Activated naive CD8-positive, alpha-beta T cell treated with anti-CD3 and anti-CD28 coated beads, Interleukin-2, amount 50 U/mL, for 16 hours (primary cell): ENCODE results near the gene FLNB.

Experiments
- DNase-seq: peaks from one replicate; pipeline ENCODE4 v3.0.0-alpha.2; 2020; ENCODE audit warnings: low read depth, low spot score

FLNB gene

DNA sequence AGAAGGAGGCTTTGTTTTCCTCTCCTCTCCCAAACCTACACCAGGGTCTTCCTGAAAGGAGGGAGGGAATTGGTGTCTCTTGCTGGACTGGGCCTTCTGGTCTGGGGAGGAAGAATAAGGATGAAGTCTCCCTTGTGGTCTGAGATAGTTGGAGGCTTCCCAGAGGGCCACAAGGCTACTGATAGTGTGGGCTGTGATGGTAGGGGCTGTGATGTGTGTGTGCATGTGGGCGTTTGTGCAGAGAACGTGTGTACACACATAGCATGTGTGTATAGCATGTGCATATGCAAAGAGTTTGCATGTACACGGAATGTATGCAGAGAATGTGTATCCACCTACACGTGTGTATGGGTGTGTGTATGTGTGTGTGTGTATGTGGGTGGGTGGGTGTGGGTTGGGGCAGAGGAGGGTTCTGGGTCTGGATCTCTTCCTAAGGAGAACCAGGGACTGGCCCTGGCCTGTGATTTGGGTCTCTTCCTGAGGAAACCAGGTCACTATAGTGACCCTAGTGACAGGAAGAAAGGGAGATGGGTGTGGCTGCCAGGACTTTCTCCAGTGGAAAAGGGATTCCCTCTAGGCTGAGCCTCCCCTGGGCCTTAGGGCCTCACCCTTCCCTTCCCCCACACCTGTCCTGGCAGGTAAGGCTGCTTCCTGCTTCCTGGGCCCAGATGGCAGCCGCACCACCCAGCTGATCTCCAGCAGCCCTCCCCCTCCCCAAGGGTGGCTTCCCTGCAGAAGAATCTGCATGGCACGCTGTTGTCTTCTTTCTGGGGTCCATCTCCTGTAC is 1.7 kb downstream of the FLNB start:
- no peak for DNase-seq

GRCh38 chr3:58010562-58010961 is 2.3 kb downstream of the FLNB start:
- DNase-seq, result no peak

DNA sequence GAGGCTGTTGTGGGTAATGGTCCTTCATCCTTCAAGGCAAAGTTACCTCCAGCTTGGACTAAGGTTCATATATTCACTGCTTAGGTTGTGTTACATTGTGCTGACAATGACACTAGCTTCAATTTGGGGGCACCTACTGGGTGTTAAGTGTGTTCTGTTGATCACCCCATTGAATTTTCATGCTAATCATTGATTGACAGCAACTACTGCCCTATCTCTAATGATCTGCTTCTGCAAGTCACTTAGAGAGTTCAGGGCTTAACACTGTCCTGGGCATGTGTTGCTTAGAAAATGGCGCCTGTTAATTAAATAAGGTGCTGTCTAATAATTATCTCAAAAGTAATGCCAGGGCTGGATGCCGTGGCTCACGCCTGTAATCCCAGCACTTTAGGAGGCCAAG is 3.4 kb downstream of the FLNB start:
- no peak for DNase-seq

- DNase-seq, result no peak
These were observed 4.1 kb downstream of the FLNB start for GRCh38 chr3:58012302-58012701.

DNA sequence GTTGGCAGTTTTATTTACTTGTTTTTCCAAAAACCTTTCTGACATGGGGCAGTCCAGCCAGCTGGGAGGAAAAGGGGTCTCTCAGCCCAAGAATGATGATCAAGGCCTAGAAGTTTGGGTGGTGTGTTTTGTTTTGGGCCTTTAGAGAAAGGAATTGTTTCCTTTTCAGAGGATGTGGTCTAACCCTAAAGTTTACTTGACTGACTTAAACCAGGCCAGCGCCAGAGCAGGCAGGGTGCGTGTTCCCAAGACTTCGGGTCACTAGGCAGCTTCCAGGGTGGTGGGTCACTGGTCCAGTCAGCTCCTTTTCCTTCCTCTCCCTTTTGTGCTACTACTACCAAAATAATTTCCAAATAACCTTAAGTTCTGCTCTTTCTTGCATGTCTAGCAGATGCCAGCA is 4.9 kb downstream of the FLNB start:
- DNase-seq, result no peak

GRCh38 chr3:58013973-58014649 is 5.9 kb downstream of the FLNB start:
- DNase-seq, result no peak

DNA sequence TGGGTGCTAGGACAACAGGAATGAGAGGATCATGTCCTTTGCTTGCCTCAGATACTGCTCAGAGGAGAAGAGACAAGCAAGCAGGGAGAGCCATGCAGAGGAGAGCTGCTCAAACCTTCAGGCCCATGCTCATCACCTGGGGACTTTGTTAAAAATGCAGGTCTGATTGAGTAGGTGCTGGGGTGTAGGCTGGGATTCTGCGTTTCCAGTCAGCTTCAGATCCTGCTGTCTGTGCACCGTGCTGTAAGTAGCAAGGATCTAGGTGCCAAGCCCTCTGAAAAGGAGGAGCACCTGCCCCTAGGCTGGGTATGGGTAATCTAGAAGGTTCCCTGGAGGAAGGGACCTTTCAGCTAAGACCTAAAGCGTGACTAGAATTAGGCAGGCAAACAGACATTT is 7.3 kb downstream of the FLNB start:
- no peak for DNase-seq

- DNase-seq, result no peak
These were observed 8.5 kb downstream of the FLNB start for GRCh38 chr3:58016710-58017109.

- DNase-seq, result no peak
These were observed 10.9 kb downstream of the FLNB start for GRCh38 chr3:58018892-58019742.

DNA sequence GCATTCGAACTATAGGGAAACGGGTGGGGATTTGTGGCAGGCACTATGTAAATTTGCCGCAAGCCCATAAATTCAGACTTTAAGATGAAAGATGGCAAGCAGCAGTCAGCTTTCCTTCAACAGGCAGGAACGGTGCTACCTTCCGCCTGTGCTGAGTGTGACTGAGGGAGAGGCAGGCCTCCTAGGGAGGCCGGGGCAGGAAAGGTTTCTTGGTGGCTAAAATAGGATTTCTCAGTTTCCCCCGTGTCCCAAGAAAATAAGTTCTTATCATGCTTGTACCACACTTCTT is 12.5 kb downstream of the FLNB start:
- no peak for DNase-seq

GRCh38 chr3:58021072-58021959 is 13.1 kb downstream of the FLNB start:
- DNase-seq, result no peak

DNA sequence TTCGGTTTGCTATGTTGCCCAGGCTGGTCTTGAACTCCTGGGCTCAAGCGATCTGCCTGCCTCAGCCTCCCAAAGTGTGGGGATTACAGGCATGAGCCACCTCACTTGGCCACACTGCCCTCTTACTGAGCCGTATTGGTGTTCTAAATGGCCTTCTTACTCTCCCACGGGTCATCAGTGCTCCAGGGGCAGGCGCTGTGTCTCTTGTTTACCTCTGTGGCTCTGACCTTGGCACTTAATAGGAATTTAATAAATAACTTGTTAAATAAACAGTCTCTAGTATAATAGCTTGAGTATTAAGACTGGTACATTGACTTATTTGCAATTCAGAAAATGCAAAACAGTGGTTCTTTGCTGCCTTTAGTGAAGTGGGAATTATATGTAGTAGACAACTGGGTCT is 13.7 kb downstream of the FLNB start:
- no peak for DNase-seq

DNA sequence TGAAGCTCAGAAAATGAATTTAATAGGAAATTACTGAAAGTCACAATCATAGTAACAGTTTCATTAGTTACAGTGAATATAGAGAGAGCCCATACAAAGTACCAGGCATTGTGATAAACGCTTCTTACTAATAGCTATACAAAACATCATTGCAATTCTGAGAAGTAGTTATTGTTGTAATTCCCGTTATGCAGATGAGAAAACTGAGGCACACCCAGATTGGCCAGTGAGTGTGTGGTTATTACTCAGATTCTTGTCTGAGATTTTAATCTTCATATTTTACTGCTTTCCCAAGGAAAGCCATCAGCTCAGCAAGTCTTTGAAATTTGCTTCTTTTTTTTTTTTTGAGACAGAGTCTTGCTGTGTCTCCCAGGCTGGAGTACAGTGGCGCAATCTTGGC is 14.3 kb downstream of the FLNB start:
- no peak for DNase-seq

DNA sequence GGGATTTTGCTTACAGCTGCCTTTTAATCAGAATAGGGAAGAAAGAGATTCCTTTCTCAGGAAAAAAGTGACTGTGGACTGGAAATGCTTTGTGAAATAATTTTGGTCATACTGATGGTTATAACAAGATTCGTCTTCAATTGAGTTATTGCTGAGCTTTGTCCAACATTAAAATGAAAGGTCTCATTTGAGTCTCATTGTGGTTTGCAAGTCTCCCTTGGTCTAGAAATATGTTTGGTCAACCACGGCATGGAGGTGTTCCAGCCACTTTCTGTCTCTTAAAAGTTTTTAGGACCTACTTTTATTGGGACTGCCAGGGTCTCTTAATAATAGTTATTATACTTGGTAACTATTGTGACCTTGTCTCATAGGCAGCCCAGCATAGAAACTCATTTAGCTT is 15.3 kb downstream of the FLNB start:
- DNase-seq, result no peak

DNA sequence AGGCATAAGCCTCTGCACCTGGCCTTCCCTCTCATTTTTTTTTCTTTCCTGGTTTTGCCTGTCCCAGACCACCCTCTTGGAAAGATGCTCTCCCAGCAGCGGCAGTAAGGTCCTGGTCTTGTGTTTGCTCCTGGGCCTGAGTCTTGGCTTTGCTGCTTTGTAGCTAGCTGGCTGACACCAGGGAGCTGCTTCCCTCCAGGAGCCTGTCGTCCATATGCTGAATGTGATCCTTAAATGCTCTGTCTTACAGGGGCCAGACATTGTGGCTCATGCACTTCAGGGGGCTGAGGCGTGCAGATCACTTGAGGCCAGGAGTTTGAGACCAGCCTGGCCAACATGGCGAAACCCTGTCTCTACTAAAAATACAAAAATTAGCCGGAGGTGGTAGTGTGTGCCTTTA is 17.2 kb downstream of the FLNB start:
- no peak for DNase-seq

GRCh38 chr3:58025837-58026569 is 17.8 kb downstream of the FLNB start:
- DNase-seq, result no peak

DNA sequence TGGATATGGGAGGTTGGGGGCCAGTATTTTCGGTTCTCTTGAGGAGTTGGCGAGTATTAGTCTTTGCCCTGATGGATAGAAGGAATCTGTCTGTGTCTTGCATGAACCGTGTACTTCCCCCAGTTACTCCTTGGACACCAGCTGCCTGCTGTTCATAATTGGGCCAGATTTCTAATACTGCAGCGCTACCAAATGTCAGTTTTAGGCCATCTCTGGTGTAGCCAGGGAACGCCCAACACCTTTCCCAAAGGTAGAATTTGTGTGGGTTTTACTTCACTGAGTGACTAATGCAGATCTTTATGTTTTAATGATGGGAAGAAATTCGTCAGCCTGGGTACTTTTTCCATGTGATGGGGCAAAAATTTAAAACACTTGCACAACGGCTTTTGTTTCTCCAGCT is 18.4 kb downstream of the FLNB start:
- DNase-seq, result no peak

GRCh38 chr3:58027704-58028317 is 19.6 kb downstream of the FLNB start:
- DNase-seq, result no peak

DNA sequence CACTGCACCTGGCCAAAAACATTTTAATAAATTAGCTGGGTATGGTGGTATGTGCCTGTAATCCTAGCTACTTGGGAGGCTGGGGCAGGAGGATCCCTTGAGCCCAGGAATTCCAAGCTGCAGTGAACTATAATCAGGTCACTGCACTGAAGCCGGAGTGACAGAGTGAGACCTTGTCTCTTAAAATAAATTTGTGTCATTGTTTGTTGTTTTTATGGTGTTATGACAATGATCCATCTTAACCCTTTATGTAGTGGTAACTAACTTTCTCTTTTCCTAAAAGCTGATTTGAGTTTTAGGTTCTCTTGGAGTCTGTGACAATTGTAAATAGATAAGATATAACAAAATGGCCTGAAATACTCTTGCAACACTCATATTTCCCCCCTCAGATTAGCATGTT is 20.7 kb downstream of the FLNB start:
- DNase-seq, result no peak

GRCh38 chr3:58029842-58030584 is 21.8 kb downstream of the FLNB start:
- DNase-seq, result no peak
